NCI-H146 treated with DMSO at 0.1 percent for 48 hours (cell line): ENCODE data around the gene IQGAP2.

ENCODE experiments used
- DNase-seq: peaks from one replicate; lab custom pipeline; 2025; ENCODE audit not compliant: unreplicated experiment; lab: John Stamatoyannopoulos, UW

The IQGAP2 gene

GRCh38 chr5:76682387-76682786, 279.3 kb downstream of the IQGAP2 start:
- DNase-seq = no peak

- no peak for DNase-seq
Observed at GRCh38 chr5:76683816-76684731, 281.0 kb downstream of the IQGAP2 start.

- no peak for DNase-seq
Observed at GRCh38 chr5:76684756-76685519, 281.9 kb downstream of the IQGAP2 start.

- DNase-seq = no peak
Observed at GRCh38 chr5:76685704-76686103, 282.6 kb downstream of the IQGAP2 start.

GRCh38 chr5:76688212-76688611, 285.1 kb downstream of the IQGAP2 start:
- DNase-seq = no peak

GRCh38 chr5:76688836-76689235, 285.8 kb downstream of the IQGAP2 start:
- no peak for DNase-seq

GRCh38 chr5:76689321-76690036, 286.4 kb downstream of the IQGAP2 start:
- DNase-seq = no peak

GRCh38 chr5:76690037-76690679, 287.1 kb downstream of the IQGAP2 start:
- no peak for DNase-seq

- DNase-seq = no peak
Observed at GRCh38 chr5:76690704-76691466, 287.8 kb downstream of the IQGAP2 start.

- no peak for DNase-seq
Observed at GRCh38 chr5:76691467-76692273, 288.6 kb downstream of the IQGAP2 start.

GRCh38 chr5:76692274-76692540, 289.1 kb downstream of the IQGAP2 start:
- no peak for DNase-seq

GRCh38 chr5:76692651-76693050, 289.6 kb downstream of the IQGAP2 start:
- no peak for DNase-seq

- no peak for DNase-seq
Observed at GRCh38 chr5:76693141-76693540, 290.1 kb downstream of the IQGAP2 start.

- no peak for DNase-seq
Observed at GRCh38 chr5:76694317-76694716, 291.2 kb downstream of the IQGAP2 start.

GRCh38 chr5:76695346-76695745, 292.3 kb downstream of the IQGAP2 start:
- DNase-seq = no peak

GRCh38 chr5:76696251-76696650, 293.2 kb downstream of the IQGAP2 start:
- no peak for DNase-seq

- no peak for DNase-seq
Observed at GRCh38 chr5:76697670-76698069, 294.6 kb downstream of the IQGAP2 start.

GRCh38 chr5:76700571-76700970, 297.5 kb downstream of the IQGAP2 start:
- DNase-seq = no peak

GRCh38 chr5:76701298-76701697, 298.2 kb downstream of the IQGAP2 start:
- DNase-seq = no peak

- DNase-seq = no peak
Observed at GRCh38 chr5:76703707-76704106, 300.6 kb downstream of the IQGAP2 start.
